Stomach smooth muscle (tissue), 2 donors: ENCODE results near the gene FBLN2.

Experiments used
- H3K27ac ChIP-seq: one replicate; pipeline ENCODE4 v1.7.0; 2013; ENCODE audit warnings: mild to moderate bottlenecking, low read length, inconsistent platforms
- H3K27me3 ChIP-seq, 2 donors: one replicate each; pipeline ENCODE4 v1.7.0; 2013; ENCODE audit warnings: low read length in 2 of 2; ENCODE audit not compliant: insufficient read depth in 2 of 2, control insufficient read depth in 1 of 2
- H3K36me3 ChIP-seq, 2 donors: one replicate each; pipeline ENCODE4 v1.7.0; 2013; ENCODE audit warnings: low read length in 2 of 2; ENCODE audit not compliant: control insufficient read depth in 2 of 2, insufficient read depth in 2 of 2
- H3K4me1 ChIP-seq: one replicate; pipeline ENCODE4 v1.7.0; 2013; ENCODE audit warnings: low read length; ENCODE audit not compliant: control insufficient read depth, insufficient read depth
- H3K4me3 ChIP-seq, 2 donors: one replicate each; pipeline ENCODE4 v1.7.0; 2013; ENCODE audit warnings: low read length in 2 of 2
- H3K9ac ChIP-seq, 2 donors: one replicate each; pipeline ENCODE4 v1.7.0; 2013; ENCODE audit warnings: low read length in 2 of 2, mild to moderate bottlenecking in 1 of 2
- H3K9me3 ChIP-seq, 2 donors: one replicate each; pipeline ENCODE4 v1.7.0; 2013; ENCODE audit warnings: low read length in 2 of 2; ENCODE audit not compliant: control insufficient read depth in 2 of 2
- donor health status: healthy.
- donor health status: Pancreatic carcinoma.

The FBLN2 gene

GRCh38 chr3:13683772-13684171 lies 134.8 kb downstream of the FBLN2 start:
- Histone ChIP-seq H3K36me3 (no peaks in the 10 kb centered on the region), H3K4me3 (no peak overlapping the region), H3K27ac (no peak overlapping the region), H3K9me3 (no peaks in the 10 kb centered on the region), H3K9ac (no peak overlapping the region), H3K27me3 (peaks cover 0 to 14% of the 10 kb centered on the region in 2 donors), H3K4me1 (no peaks in the 10 kb centered on the region)

DNA sequence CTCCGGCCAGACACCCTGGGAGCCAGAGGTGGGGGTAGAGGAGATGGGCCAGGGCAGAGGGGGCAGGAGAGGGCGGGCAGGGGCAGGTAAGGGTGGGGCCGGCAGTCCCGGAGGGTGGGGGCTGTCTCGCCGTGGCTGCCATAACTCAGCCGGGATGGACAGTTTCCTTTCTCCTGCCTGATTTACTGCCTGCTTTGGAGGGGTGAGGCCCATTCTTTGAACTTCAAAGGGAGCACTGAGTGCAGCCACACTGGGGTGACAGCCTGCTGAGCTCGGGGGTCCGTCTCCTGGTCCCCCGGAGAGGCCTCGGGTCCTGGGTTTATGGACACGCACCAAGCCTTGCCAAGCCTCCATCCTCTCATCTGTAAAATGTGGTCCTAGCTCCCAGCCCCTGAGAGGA lies 135.4 kb downstream of the FBLN2 start:
- Histone ChIP-seq H3K9me3 (no peaks in the 10 kb centered on the region), H3K27me3 (peaks cover 0 to 14% of the 10 kb centered on the region in 2 donors), H3K9ac (no peak overlapping the region), H3K4me1 (no peaks in the 10 kb centered on the region), H3K4me3 (no peak overlapping the region), H3K27ac (no peak overlapping the region), H3K36me3 (no peaks in the 10 kb centered on the region)

GRCh38 chr3:13684854-13685253 lies 135.9 kb downstream of the FBLN2 start:
- H3K4me1 ChIP-seq = no peaks in the 10 kb centered on the region
- H3K4me3 ChIP-seq = no peak overlapping the region
- no peak overlapping the region for H3K9ac ChIP-seq
- no peak overlapping the region for H3K27ac ChIP-seq
- H3K27me3 ChIP-seq = peaks cover 0 to 15% of the 10 kb centered on the region in 2 donors
- no peaks in the 10 kb centered on the region for H3K36me3 ChIP-seq
- no peaks in the 10 kb centered on the region for H3K9me3 ChIP-seq

GRCh38 chr3:13685721-13686120 lies 136.8 kb downstream of the FBLN2 start:
- Histone ChIP-seq H3K36me3 (no peaks in the 10 kb centered on the region), H3K27me3 (peaks cover 0 to 15% of the 10 kb centered on the region in 2 donors), H3K4me3 (no peak overlapping the region), H3K9ac (no peak overlapping the region), H3K9me3 (no peaks in the 10 kb centered on the region), H3K27ac (no peak overlapping the region), H3K4me1 (no peaks in the 10 kb centered on the region)

GRCh38 chr3:13686367-13687160 lies 137.6 kb downstream of the FBLN2 start:
- Histone ChIP-seq H3K4me1 (no peaks in the 10 kb centered on the region), H3K36me3 (no peaks in the 10 kb centered on the region), H3K9me3 (no peaks in the 10 kb centered on the region), H3K4me3 (no peak overlapping the region), H3K27ac (no peak overlapping the region), H3K9ac (no peak overlapping the region), H3K27me3 (peaks cover 0 to 10% of the 10 kb centered on the region in 2 donors)

DNA sequence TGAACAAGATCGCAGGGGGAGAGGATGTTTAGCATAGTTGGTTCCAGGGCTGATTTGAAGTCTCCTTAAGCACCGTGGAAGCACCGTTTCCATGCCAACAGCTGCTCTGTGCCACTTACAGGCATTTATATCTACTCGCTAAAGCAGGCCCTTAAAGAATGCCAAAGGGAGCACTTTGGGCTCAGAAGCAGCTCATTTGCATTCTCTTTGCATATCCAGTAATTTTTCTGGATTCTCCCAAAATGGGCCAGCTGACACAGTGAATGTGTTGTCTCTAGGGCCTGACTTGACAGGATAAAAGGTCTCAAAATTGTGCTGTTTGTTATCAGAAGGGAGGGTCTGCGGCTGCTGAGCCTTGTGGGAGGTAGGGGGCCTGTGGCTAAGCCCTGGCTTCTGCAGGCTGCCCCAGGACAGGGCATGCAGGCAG lies 138.6 kb downstream of the FBLN2 start:
- peaks cover 0 to 10% of the 10 kb centered on the region in 2 donors for H3K27me3 ChIP-seq
- no peaks in the 10 kb centered on the region for H3K9me3 ChIP-seq
- no peak overlapping the region for H3K27ac ChIP-seq
- H3K4me1 ChIP-seq = no peaks in the 10 kb centered on the region
- H3K9ac ChIP-seq = no peak overlapping the region
- no peak overlapping the region for H3K4me3 ChIP-seq
- no peaks in the 10 kb centered on the region for H3K36me3 ChIP-seq
